ENCODE results near the gene GRXCR1.

GRXCR1 gene

DNA sequence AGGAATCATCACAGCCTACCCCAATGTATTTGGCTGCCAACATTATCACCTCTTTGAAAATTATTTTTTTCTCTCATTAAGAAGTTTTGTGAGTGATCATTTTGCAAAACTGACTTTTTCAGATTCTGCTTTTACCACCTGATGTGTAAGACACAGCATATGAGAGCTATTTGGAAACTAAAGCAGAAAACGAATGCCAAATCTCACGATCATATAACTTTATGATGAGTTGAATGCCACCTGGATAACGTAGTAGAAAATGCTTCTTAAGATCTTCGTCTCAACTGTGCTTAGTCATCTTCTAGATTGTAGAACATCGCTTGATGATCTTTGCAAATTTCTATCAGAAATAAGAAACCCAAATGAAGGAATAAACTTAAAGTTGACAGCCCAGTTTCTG is 21.3 kb upstream of the GRXCR1 start:
- no peaks in the 10 kb centered on the region for H3K36me3 Mint-ChIP-seq (ENCODE audit: low read depth)
- no peak overlapping the region for H3K4me3 Mint-ChIP-seq
- peaks cover 11% of the 10 kb centered on the region for H3K4me1 Mint-ChIP-seq
- TF ChIP-seq, protein P1, sequence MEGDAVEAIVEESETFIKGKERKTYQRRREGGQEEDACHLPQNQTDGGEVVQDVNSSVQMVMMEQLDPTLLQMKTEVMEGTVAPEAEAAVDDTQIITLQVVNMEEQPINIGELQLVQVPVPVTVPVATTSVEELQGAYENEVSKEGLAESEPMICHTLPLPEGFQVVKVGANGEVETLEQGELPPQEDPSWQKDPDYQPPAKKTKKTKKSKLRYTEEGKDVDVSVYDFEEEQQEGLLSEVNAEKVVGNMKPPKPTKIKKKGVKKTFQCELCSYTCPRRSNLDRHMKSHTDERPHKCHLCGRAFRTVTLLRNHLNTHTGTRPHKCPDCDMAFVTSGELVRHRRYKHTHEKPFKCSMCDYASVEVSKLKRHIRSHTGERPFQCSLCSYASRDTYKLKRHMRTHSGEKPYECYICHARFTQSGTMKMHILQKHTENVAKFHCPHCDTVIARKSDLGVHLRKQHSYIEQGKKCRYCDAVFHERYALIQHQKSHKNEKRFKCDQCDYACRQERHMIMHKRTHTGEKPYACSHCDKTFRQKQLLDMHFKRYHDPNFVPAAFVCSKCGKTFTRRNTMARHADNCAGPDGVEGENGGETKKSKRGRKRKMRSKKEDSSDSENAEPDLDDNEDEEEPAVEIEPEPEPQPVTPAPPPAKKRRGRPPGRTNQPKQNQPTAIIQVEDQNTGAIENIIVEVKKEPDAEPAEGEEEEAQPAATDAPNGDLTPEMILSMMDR (IDR thresholded peaks at IDR 0.05; ENCODE audit: unreplicated experiment in 3 of 3): no peak
- H3K9me3 Mint-ChIP-seq: no peaks in the 10 kb centered on the region
- H3K27me3 Mint-ChIP-seq (ENCODE audit: low read depth): peaks cover 12% of the 10 kb centered on the region
- peak overlapping the region in 2 of 3 experiments; percentile 1 to 9 for H3K27ac Mint-ChIP-seq

DNA sequence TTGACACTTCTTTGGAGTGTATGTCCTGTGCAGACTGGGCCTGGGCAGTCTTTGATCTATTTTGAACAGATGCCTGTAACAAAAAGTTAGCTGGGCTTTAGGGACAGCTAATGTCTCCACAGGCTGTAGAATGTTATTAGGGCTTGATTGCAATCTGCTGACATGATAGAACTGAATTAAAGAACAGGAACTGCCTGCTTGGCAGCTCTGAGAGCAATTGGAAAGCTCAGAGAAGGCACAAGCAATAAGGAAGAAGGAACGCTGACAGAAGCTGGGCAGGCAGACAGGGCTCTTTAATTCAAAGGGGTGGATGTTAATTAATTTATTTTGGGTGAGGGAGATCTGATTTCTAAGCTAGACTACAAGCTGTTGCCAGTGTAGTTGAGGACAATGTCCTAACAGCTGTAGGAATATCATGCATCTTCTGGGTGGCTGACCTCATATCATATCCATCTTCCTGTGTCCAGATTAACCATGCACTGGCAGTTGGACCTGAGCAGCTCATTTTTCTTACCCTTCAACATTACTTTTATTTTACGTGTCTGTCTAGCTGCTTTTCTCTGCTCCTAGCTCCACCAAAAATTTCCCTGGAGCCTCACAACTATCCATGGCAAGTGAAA is 20.7 kb upstream of the GRXCR1 start:
- Mint-ChIP-seq H3K4me1 (peaks cover 11% of the 10 kb centered on the region), H3K4me3 (no peak overlapping the region), H3K27me3 (ENCODE audit: low read depth) (peaks cover 12% of the 10 kb centered on the region), H3K9me3 (no peaks in the 10 kb centered on the region), H3K27ac (peak overlapping the region in 2 of 3 experiments; percentile 1 to 9), H3K36me3 (ENCODE audit: low read depth) (no peaks in the 10 kb centered on the region)
- TF ChIP-seq, protein P1 (IDR thresholded peaks at IDR 0.05; ENCODE audit: unreplicated experiment in 3 of 3): no peak

DNA sequence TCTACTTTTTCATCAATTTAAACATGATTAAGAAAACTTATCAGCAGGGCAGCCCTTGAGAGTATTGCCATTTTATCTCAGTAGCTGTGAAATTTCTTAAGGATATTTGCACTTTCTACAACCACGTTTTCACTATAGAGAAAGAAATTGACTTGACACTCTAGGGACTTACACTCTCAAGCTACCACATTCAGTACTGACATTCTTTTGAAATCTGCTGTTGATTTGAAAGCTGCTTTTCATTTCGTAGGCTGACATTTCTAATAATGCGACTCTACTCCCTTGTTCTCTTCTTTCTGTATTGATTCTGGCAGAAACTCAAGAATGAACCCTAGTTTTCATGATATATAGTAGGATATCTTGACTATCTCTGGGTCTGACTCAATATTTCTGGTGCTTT is 13.7 kb upstream of the GRXCR1 start:
- Mint-ChIP-seq H3K36me3 (ENCODE audit: low read depth) (no peaks in the 10 kb centered on the region), H3K4me3 (no peak overlapping the region), H3K9me3 (no peaks in the 10 kb centered on the region), H3K27ac (no peak overlapping the region), H3K4me1 (no peaks in the 10 kb centered on the region), H3K27me3 (ENCODE audit: low read depth) (peaks cover 3% of the 10 kb centered on the region)
- TF ChIP-seq, protein P1 (IDR thresholded peaks at IDR 0.05; ENCODE audit: unreplicated experiment in 3 of 3): no peak

DNA sequence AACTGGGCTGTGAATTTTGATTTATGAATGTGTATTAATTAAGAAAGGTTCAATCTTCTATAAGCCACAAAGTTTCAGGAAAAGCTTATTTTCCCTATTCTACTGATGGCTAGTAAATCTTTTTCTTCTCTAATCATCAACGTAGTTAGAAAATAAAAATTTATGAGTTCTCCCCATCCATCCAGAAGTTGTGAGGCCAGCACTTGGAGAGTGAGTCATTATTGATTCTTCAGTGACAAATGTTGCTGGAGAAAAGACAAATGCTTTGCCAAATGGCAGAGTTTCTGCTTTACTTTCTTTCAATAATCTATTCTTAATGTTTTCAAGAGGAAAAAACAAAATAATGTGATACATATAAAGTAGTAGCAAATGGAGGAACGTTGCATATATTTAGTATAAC is 11.3 kb upstream of the GRXCR1 start:
- H3K27me3 Mint-ChIP-seq (ENCODE audit: low read depth): peaks cover 3% of the 10 kb centered on the region

DNA sequence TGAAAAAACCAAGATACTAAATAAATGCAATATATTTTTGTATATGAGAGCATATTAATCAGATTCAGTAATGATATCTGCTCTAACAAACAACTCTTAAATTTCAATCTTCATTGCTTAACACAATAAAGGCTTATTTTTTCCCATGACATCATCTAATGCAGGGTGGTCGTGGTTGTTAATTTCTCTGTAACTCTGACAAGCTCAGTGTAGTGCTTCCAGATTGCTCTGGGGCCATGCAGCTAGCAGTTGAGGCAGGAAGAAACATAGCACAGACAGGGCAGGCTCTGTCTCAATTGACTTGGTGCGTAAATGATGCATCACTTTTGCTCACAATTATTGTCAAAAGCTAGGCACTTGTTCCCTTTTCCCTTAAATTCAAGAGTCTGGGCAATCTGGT is 869 bp upstream of the GRXCR1 start:
- H3K27me3 Mint-ChIP-seq (ENCODE audit: low read depth): no peaks in the 10 kb centered on the region
- TF ChIP-seq, protein P1 (IDR thresholded peaks at IDR 0.05; ENCODE audit: unreplicated experiment in 3 of 3): no peak
- peaks cover 5% of the 10 kb centered on the region for H3K9me3 Mint-ChIP-seq
- no peaks in the 10 kb centered on the region for H3K4me1 Mint-ChIP-seq
- H3K36me3 Mint-ChIP-seq (ENCODE audit: low read depth): no peaks in the 10 kb centered on the region
- H3K4me3 Mint-ChIP-seq: no peak overlapping the region
- H3K27ac Mint-ChIP-seq: no peak overlapping the region

More for the DNA sequence above, 11.3 kb upstream of the GRXCR1 start:
- no peaks in the 10 kb centered on the region for H3K4me1 Mint-ChIP-seq
- no peak overlapping the region for H3K4me3 Mint-ChIP-seq
- TF ChIP-seq, protein P1 (IDR thresholded peaks at IDR 0.05; ENCODE audit: unreplicated experiment in 3 of 3): no peak
- H3K36me3 Mint-ChIP-seq (ENCODE audit: low read depth): no peaks in the 10 kb centered on the region
- H3K9me3 Mint-ChIP-seq: peaks cover 3% of the 10 kb centered on the region
- H3K27ac Mint-ChIP-seq: no peak overlapping the region

DNA sequence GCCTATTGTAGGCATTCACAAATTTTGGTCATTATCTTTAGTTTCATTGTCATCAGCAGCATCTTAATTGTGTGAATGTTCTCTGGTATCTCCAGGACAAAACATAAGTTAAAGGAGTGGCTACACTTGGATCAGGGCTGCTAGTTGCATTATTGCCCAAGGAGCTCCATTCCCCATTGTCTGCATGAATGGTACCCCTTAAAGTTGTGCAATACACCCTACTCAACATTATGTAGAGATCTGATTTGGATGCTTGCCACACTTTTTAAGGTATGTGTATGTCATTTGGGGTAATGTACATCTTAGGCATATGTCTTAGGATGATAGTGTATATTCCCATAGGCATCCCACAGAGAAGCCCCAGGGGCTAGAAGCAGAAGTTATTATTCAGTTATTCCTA is 2.9 kb downstream of the GRXCR1 start:
- Mint-ChIP-seq H3K27ac (no peak overlapping the region), H3K36me3 (ENCODE audit: low read depth) (no peaks in the 10 kb centered on the region), H3K4me3 (no peak overlapping the region), H3K4me1 (no peaks in the 10 kb centered on the region), H3K27me3 (ENCODE audit: low read depth) (no peaks in the 10 kb centered on the region), H3K9me3 (peaks cover under 1% of the 10 kb centered on the region)
- TF ChIP-seq, protein P1 (IDR thresholded peaks at IDR 0.05; ENCODE audit: unreplicated experiment in 3 of 3): no peak

Measured in nephron (organoid).